SKM-1 treated with dmso at 0.1 percent for 144 hours (cell line): ENCODE measurements around the gene BTBD10.
"Not testable (repeated sequence)": the region's sequence is repeated elsewhere in the genome, so short reads cannot be mapped to it uniquely, and the experiment has no call there.

Experiments
- DNase-seq: peaks from one replicate; lab custom pipeline; 2025; ENCODE audit not compliant: unreplicated experiment; lab: John Stamatoyannopoulos, UW

Gene BTBD10

DNA sequence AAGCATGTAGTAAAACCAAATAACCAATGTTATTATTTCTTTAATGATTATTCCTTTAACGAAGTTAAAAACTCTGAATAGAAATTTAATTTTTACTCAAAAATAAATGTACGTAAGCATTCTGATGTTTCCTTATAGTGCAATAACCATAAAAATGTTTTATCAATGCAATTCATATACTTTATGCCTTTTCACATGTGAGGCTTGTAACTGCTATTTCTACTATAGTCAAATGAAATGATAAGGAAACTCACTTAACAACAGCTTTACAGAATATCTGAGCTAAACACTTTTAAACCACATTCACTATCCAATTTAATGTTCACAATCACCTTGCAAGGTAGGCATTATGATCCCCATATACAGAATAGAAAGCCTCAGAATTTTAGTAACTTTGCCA, 17.4 kb downstream of the BTBD10 start:
- DNase-seq: no peak

DNA sequence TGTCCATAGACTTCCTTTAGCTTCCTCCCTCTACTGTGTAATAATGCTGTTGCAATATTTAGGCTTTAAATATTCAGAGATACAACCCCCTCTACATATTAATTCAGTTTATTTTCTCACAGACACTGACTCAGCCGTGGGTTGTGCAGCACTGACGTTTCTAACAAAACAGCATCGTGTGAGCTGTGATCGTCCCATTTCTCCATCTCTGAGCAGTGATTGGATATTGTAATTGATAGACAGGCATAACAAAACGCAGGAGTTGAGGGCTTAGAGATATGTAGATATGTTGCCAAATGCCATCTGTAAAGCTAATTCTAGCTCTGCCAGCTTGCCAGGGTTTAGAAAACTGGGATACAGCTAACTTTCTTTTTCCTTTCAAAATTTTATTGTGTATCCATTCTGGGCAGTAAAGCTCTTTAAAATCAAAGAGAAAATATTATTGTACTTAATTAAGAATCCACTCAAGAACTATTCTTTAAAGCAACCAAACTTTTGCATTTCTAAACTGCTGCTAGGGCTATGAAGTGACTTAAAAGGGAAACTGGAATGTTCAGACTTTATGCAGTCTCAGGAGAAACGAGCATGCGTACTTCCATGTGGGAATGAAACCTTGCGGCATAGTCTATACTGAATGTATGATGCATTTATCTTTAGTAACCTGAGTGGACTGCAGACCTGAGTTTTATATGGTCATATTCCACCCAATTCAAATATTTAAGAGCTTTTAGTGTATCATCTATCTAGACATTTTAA, 22.7 kb downstream of the BTBD10 start:
- DNase-seq: no peak

DNA sequence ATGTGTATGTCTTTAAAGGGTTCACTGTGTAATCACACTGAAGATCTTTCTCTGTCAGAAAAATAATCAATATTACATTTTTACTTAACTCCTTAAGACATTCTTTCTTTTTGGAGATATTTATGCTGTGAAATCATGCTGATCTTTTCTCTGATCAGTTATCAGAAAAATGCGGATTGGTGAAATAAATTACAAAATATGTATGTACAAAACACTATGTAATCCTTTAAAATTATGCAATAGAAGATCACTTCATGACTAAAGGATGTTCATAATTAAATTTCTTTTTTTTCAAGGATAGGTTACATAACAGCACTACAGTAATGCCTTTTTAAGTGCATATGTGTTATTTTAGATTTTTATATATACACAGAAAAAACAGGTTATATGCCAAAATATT, 24.7 kb downstream of the BTBD10 start:
- no peak for DNase-seq

DNA sequence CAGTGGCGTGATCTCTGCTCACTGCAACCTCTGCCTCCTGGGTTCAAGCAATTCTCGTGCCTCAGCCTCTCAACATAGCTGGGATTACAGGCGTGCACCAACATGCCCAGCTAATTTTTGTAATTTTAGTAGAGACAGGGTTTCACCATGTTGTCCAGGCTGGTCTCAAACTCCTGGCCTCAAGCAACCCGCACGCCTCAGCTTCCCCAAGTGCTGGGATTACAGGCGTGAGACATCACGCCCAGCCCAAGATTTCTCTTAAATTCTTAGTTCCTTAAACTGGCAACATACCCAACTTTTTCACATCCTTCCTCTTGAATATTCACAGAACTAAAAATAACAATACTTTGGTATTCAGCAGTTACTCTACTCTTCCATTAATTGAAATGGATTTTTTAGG, 26.2 kb downstream of the BTBD10 start:
- DNase-seq: not testable (repeated sequence)

DNA sequence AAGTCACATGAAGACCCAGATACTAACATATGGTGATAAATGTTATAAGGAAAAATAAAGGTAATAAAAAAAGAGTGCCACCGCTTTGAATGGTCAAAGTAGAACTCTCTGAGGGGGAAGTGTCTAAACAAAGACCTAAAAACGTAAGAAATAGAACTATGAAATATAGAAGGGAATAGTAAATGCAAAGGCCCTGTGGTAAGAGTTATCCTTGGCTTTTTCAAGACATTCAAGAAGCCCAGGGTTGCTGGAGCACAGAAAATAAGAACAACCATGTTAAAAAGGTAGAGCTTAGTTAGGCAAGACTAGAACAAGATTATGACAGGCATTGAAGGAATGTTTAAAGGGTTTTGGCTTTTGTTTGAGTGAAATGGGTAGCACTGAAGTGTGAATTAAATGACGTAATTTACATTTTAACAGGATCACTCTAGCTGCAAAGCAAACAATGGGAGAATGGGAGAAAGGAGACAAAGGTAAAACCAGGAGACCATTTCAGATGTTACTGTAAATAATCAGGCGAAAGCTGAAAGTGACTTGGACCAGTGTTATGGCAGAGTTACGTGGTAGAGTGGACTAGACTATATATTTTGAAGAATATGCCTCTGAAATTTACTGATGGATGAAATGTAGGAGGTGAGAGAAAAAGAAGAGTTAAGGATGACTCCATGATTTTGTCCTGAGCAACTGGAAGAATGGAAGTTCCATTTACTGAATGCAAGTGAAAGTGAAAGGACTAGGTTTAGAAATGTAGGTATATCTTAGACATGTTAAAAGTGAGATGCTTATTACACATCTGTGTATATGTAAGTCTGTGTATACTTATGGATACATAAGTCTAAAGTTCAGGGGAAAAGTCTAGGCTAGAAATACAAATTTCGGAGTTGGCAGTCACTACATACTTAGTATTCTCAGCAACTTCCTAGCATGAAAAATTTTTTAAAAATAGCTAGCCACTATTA, 28.5 kb downstream of the BTBD10 start:
- DNase-seq: no peak

DNA sequence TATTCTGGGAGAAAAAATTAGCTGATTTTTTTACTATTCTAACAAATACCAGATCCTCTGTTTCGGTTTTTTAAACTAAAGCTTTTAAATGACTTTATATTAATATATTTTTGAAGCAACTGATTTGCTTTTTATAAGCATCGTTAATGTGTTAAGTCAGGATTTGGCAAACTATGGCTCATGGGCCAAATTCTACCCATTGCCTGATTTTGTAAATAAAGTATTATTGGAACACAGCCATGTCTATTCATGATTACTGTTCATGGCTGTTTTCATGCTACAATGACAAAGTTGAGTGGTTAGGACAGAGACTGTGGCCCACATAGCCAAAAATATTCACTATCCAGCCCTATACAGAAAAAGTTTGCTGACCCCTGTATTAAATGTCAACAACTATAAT, 29.6 kb downstream of the BTBD10 start:
- DNase-seq: no peak

DNA sequence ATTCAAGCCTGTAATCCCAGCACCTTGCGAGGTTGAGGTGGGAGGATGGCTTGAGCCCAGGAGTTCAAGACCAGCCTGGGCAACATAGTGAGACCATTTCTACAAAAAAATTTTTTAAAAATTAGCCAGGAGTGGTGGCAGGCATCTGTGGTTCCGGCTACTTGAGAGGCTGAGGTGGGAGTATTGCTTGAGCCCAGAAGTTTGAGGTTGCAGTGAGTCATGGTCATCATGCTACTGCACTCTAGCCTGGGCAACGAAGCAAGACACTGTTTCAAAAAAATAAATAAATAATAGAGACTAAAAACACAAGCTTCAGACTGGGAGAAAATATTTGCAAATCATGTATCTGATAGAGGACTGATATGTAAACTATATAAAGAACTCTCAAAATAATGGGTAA, 33.2 kb downstream of the BTBD10 start:
- no peak for DNase-seq

DNA sequence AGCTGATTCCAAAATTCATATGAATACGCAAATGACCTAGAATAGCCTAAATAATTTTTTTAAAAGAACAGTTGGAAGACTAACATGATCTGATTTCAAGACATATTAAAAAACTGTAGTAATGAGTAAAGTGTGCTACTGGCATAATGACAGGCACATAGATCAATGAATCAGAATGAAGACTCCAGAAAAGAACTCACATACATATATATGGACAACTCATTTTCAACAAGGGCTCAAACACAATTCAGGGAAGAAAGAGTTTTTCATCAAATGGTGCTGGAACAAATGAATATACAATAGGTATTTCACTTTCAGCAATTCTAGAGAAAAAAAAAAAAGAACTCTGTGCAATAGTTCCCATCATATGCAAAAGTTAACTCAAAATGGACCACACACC, 33.7 kb downstream of the BTBD10 start:
- no peak for DNase-seq

DNA sequence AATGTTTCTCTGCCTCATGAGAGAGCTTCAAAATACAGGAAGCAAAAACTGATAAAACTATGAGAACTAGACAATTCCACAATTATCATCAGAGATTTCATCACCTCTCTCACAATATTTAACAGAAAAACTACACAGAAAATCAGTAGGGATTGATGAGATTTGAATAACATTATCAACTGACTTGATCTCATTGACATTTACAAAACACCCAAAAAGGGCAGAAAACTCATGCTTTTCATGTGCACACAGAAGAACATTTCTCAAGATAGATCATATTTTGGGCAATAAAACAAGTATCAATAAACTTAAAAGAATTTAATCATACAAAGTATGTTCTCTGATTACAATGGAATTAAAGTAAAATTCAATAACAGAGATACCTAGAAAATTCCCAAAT, 35.6 kb downstream of the BTBD10 start:
- DNase-seq: no peak

DNA sequence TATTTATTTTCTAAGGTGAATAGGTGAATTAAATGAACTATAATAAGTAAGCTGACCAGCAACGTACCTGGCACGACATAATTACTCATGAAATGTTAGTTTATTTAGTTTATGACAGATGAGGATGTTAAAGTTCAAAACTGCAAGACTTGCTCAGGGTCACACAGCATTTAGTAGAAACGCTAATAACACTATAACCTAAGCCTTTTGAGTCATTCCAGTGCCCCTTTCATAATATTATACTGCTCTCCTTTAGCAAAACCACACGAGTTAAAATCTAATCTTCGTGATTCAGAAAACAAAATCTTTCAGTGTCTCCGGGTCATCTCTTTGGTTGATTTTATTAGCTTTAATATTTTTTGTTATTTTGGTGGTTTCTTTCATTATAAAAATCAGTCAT, 39.6 kb downstream of the BTBD10 start:
- DNase-seq: no peak

DNA sequence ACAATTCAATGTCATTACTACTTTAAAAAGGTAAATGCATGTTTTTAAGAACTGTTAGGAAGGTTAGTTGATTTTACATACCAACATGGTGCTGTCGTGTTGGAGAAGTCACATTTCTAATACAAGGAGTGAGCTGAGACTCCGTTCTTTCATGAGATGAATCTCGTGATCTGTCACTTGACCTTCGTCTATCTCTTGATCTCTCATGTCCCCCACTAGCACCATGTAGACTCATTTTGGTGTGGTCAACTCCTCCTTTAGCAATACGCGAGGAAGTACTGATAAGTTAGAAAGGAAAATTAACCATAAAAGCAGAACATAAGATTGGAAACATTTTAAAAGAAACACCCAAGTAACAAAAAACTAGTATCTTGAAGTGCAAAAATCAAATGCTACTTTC, 41.5 kb downstream of the BTBD10 start:
- no peak for DNase-seq

DNA sequence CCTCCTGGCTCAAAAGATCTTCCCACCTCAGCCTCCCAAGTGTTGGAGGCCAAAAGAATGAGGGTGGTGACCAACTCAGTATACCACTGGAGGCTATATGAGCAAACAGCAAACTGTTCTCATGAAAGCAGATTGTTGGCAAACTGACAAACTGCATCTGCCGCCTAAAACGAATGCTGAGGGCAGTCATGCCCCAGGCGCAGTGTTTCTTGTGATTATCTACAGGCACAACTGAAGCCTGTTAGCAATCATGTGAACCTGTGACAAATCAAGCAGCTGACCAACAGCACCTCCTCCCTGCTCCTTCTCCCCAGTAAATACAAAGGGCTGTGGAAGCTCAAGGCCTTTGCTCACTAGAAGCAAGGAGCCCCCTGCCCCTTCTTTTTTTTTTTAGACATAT, 47.8 kb downstream of the BTBD10 start:
- DNase-seq: no peak

DNA sequence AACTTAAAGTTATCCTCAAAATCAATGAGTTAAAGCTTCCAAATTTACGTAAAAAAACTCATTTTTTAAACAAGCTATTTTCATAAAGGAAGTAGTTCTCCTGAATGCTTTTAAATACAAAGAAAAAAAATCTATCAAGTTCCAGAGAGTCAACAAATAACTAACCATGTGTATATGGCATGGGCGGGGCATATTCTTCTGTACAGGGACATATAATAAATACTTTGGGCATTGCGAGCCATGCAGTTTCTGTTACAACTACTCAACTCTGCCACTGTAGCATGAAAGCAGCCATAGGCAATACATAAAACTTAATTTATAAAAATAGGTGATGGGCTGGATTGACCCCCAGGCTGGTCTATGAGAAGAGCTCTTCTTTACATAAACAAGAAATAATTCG, 57.8 kb downstream of the BTBD10 start:
- DNase-seq: no peak

DNA sequence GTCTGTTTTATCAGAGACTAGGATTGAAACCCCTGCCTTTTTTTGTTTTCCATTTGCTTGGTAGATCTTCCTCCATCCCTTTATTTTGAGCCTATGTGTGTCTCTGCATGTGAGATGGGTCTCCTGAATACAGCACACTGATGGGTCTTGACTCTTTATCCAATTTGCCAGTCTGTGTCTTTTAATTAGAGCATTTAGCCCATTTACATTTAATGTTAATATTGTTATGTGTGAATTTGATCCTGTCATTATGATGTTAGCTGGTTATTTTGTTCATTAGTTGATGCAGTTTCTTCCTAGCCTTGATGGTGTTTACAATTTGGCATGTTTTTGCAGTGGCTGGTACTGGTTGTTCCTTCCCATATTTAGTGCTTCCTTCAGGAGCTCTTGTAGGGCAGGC, 64.7 kb downstream of the BTBD10 start:
- DNase-seq: not testable (repeated sequence)

DNA sequence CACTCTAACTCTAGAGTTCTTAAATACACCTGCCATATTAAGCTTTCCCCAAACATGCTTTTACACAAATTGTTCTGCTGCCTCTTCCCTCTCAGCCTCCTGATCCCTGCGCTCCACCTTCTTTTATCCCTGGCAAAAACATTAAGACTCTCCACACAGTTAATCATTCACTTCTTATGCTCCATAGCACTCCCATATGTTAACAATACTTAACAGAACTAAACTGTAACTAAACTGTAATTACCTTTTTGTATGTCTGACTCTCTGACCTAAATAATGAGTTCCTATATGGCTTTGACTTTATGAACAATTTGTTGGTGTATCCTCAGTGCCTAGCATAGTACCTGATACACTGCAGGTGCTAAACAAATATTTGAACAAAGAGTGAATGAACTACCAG, 71.8 kb downstream of the BTBD10 start:
- no peak for DNase-seq

DNA sequence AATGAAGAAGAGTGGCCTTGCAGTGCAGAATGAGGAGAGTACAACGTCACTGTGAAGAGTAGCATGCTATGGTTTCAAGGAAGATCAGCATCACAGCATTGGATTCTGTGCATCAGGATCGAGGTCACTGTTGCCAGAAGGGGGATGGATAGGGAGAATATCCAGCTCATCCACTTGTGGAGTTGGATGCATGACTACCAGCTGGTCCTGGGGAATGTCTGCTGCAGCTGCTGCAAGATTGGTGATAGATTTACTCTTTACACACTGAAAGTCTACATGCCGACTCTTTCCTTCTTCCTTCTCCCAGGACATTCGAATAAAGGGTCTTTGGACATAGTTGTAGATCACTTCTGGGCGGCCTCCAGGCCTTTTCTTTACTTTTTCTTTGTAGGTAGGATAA, 74.3 kb downstream of the BTBD10 start:
- DNase-seq: no peak

DNA sequence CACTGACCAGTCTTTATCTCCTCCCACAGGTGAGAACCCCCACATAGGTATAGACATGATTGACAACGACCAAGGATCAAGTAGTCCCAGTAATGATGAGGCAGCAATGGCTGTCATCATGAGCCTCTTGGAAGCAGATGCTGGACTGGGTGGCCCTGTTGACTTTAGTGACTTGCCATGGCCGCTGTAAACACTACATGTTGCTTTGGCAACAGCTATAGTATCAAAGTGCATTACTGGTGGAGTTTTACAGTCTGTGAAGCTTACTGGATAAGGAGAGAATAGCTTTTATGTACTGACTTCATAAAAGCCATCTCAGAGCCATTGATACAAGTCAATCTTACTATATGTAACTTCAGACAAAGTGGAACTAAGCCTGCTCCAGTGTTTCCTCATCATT, 76.5 kb downstream of the BTBD10 start:
- no peak for DNase-seq

DNA sequence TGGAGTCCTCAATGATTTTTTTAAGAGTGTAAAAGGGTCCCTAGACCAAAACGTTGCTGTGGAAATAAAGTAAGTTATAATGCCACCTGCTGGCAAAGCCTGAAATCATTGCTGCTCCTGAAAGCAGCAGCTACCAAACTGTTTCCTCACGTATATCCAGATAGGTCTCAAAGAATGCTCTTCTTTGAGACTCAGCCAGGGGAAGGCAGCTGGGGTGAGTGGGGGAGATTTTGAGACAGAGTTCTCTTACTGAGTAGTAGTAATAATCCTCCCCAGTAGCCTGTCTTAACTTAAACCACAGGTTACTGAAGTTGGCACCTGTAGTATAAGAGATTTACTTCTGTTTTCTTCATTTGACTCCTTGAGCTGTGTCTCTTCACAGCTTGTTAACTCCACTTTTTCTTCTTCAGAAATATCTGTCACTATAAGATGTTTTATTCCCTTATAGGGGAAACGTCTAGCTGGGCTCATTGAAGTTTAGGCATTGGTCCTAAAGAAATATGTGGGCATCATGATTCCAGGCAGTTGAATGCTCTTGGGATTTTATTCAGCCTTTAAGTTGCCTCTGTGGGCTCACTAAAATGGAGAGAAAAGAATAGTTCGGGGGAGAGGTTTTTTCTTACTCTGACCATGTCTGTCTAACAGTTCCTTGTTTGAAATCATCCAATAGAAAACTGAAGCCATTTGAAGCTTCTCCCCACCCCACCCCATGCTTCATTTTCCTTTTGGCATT, 77.9 kb downstream of the BTBD10 start:
- peak; percentile 21 for DNase-seq

DNA sequence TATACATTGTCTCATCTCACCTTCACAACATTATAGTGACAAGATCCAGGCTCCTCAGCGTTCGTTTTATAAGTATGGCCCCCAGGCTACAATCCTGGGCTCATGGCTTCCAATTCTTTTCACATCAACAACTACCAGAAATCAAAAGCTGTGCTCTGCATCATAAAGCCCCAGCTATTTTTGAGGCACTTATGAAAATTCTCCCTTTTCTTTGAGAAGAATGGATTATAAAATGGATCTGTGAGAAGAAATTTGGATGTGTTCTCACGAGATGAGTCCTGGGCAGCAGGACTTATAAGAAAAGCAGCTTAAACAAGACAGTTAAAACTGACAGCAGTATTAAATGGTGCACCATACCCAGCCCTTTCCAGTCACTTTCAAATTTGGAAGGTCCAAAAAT, 80.3 kb downstream of the BTBD10 start:
- no peak for DNase-seq

DNA sequence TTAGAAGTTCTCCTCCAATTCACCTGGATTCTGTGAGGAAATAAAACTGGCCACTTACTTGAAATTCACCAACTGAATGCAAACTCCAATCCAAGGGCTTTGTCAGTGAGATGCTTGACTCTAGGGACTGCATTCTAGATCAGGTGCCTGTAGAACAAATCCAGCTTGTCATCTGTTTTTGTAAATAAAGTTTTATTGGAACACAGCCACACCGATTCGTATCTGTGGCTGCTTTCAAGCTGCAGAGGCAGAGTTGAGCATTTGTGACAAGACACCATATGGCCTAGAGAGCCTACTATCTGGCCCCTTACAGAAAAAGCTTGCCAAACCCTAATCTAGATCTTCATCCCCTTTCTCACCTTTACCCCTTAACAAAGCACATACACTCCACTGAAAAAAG, 82.3 kb downstream of the BTBD10 start:
- DNase-seq: no peak

DNA sequence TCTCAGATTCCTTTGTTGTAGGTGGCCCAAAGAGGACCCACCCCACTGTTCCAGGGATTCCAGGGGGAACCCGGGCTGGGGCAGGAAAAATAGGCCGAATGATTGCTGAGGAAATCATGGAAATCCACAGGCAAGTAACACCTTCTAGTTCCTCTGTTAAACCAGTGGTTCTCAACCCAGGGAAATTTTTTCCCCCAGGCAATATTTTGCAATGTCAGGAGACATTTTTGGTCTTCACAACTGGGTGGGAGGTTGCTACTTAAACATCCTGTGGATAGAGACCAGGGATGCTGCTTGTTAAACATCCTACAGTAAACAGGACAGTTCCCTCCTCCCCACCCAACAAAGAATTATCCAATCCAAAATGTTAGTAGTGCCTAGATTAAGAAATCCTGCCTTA, 84.7 kb downstream of the BTBD10 start:
- DNase-seq: no peak

DNA sequence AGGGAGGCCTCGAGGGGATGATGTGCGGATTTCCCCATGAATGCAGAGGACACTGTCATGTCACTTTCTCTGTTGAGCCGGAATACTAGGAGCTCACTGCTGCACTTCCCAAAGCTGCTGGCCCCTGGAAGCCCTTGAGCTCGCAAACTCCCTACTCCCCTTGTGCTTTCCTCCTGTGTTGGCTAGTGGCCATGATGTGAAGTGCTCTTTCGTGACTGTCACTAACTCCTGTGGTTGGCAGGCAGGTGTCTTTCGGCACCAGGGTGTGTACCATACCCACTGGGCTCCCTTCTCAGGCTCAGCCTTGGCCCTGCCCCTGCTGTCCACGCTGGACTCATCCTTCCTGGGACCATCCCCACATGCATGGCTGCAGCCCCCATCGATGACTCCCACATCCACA, 86.2 kb downstream of the BTBD10 start:
- DNase-seq: peak; percentile 0
